ENCODE measurements around the gene ATP6V0C. TPM values are rescaled to one million over a fixed set of nuclear protein-coding genes. Genes with fewer than 3 reads are reported as not detected.
A peak's percentile ranks its signal among the peaks of the same experiment; 100 is the strongest.

Gene ATP6V0C
- total RNA-seq, 1 donor, result 18.8 TPM

GRCh38 chr16:2487903-2488531, 25.7 kb upstream of the ATP6V0C start:
- Histone ChIP-seq H3K36me3 (ENCODE audit: insufficient read depth, low read length) (peaks cover 4% of the 10 kb centered on the region), H4K20me1 (ENCODE audit: insufficient read depth, low read length) (peaks cover 26% of the 10 kb centered on the region), H3K27ac (ENCODE audit: low read depth, low read length) (no peak overlapping the region), H2AFZ (ENCODE audit: low read length) (no peak overlapping the region), H3K79me2 (ENCODE audit: insufficient read depth, low read length) (peaks cover 54% of the 10 kb centered on the region), H3K27me3 (ENCODE audit: insufficient read depth, low read length) (no peaks in the 10 kb centered on the region), H3K9me3 (ENCODE audit: low read depth, low read length) (no peaks in the 10 kb centered on the region), H3K4me3 (ENCODE audit: insufficient read depth, low read length) (no peak overlapping the region), H3K4me1 (ENCODE audit: insufficient read depth, low read length) (peaks cover 9% of the 10 kb centered on the region), H3K4me2 (ENCODE audit: insufficient read depth, low read length) (no peak overlapping the region)
- TF ChIP-seq CTCF (IDR thresholded peaks at IDR 0.05; ENCODE audit: extremely low read depth, low read depth, low read length), result no peak
- DNase-seq (ENCODE audit: insufficient read length, low spot score, missing footprints), result peak; percentile 61

GRCh38 chr16:2489581-2489980, 24.2 kb upstream of the ATP6V0C start:
- Histone ChIP-seq H3K4me3 (ENCODE audit: insufficient read depth, low read length) (no peak overlapping the region), H3K79me2 (ENCODE audit: insufficient read depth, low read length) (peaks cover 42% of the 10 kb centered on the region), H3K27me3 (ENCODE audit: insufficient read depth, low read length) (no peaks in the 10 kb centered on the region), H4K20me1 (ENCODE audit: insufficient read depth, low read length) (peaks cover 22% of the 10 kb centered on the region), H3K4me2 (ENCODE audit: insufficient read depth, low read length) (no peak overlapping the region), H3K27ac (ENCODE audit: low read depth, low read length) (no peak overlapping the region), H3K9me3 (ENCODE audit: low read depth, low read length) (no peaks in the 10 kb centered on the region), H3K36me3 (ENCODE audit: insufficient read depth, low read length) (peaks cover 4% of the 10 kb centered on the region), H2AFZ (ENCODE audit: low read length) (no peak overlapping the region), H3K4me1 (ENCODE audit: insufficient read depth, low read length) (no peaks in the 10 kb centered on the region)
- TF ChIP-seq CTCF (IDR thresholded peaks at IDR 0.05; ENCODE audit: extremely low read depth, low read depth, low read length), result no peak
- peak; percentile 49 for DNase-seq (ENCODE audit: insufficient read length, low spot score, missing footprints)

DNA sequence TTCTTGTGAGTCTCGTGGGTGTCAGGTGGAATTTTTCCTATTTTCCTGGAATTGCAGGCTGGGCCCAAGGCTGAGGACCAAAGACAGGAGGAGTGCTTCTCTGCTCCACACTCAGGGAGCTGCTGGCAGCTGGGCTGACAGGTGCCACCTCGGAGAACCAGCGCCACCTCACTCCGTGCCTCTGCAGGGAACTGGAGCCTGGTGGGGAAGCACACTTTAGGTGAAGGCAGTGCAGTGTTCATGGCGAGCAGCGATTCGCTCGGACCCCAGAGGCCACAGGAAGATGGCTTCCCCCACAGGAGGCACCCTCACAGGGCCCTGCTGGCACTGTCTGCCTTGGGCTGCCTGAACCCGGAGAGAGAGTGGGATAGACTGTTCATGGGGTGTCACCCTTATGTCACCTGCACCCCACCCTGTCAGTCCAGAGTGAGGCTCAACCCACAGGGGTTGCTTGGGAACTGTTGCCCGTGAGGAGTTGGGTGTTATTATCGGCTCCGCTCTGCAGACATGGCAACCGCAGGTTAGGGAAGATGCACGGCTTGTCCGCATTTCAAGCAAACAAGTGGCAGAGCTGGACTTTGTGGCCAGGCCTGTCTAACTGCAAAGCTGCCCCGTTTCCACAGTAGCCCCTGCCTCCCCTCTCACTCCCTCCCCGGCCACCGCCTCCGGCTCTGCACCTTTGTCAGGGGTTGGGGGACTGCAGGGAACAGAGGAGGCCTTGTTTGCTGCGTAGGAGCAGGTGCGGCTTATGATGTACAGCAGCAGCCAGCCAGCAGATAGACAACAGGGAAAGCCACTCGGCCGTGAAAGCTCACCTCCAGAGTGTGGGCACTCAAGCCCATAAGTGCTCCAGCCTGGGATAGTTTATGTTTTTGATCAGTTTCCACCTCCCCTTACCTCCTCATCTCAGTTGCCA, 23.3 kb upstream of the ATP6V0C start:
- Histone ChIP-seq H3K4me1 (ENCODE audit: insufficient read depth, low read length) (no peaks in the 10 kb centered on the region), H3K79me2 (ENCODE audit: insufficient read depth, low read length) (peaks cover 33% of the 10 kb centered on the region), H3K27me3 (ENCODE audit: insufficient read depth, low read length) (no peaks in the 10 kb centered on the region), H3K36me3 (ENCODE audit: insufficient read depth, low read length) (peaks cover 4% of the 10 kb centered on the region), H2AFZ (ENCODE audit: low read length) (no peak overlapping the region), H3K9me3 (ENCODE audit: low read depth, low read length) (no peaks in the 10 kb centered on the region), H3K4me3 (ENCODE audit: insufficient read depth, low read length) (no peak overlapping the region), H3K27ac (ENCODE audit: low read depth, low read length) (no peak overlapping the region), H3K4me2 (ENCODE audit: insufficient read depth, low read length) (no peak overlapping the region), H4K20me1 (ENCODE audit: insufficient read depth, low read length) (peaks cover 19% of the 10 kb centered on the region)
- peak; percentile 58 for DNase-seq (ENCODE audit: insufficient read length, low spot score, missing footprints)
- TF ChIP-seq CTCF (IDR thresholded peaks at IDR 0.05; ENCODE audit: extremely low read depth, low read depth, low read length), result no peak

DNA sequence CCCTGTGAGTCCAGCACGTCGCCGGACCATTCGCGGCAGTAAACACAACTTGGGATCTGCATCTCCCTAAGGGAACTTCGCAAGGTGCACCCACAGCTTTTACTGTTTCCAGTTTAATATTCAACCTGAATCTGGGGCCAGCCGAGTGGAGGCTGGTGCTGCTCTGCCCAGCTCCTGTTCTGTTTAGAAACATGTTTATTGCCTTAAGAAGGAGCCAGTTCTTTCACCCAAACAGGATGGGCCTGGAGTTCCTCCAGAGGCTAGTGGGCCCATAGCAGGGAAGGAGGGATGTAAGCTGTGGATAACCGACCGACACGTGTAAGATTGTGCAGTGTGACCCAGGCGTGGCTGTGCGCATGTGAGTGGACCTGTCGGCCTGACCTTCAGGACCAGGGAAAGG, 21.5 kb upstream of the ATP6V0C start:
- no peak for TF ChIP-seq CTCF (IDR thresholded peaks at IDR 0.05; ENCODE audit: extremely low read depth, low read depth, low read length)
- H3K27me3 ChIP-seq (ENCODE audit: insufficient read depth, low read length), result no peaks in the 10 kb centered on the region

More for the DNA sequence above, 21.5 kb upstream of the ATP6V0C start:
- no peaks in the 10 kb centered on the region for H3K9me3 ChIP-seq (ENCODE audit: low read depth, low read length)
- H3K4me3 ChIP-seq (ENCODE audit: insufficient read depth, low read length), result no peak overlapping the region
- no peak overlapping the region for H2AFZ ChIP-seq (ENCODE audit: low read length)
- H3K27ac ChIP-seq (ENCODE audit: low read depth, low read length), result no peak overlapping the region
- H4K20me1 ChIP-seq (ENCODE audit: insufficient read depth, low read length), result peaks cover 22% of the 10 kb centered on the region
- H3K4me1 ChIP-seq (ENCODE audit: insufficient read depth, low read length), result peaks cover 4% of the 10 kb centered on the region
- peak; percentile 46 for DNase-seq (ENCODE audit: insufficient read length, low spot score, missing footprints)
- peaks cover 15% of the 10 kb centered on the region for H3K36me3 ChIP-seq (ENCODE audit: insufficient read depth, low read length)
- H3K79me2 ChIP-seq (ENCODE audit: insufficient read depth, low read length), result peaks cover 23% of the 10 kb centered on the region
- H3K4me2 ChIP-seq (ENCODE audit: insufficient read depth, low read length), result no peak overlapping the region

All from osteoblast (primary cell).